ENCODE measurements around the gene CACNB3.

Gene CACNB3

GRCh38 chr12:48788854-48789775, 29.2 kb upstream of the CACNB3 start, which contains the start of gene ADCY6:
ADCY6 (minus strand) TSS chr12:48789089; CDS start chr12:48783434, 5,655 bp downstream.
- peak; percentile 75 for DNase-seq

GRCh38 chr12:48789858-48790326, 28.4 kb upstream of the CACNB3 start:
- no peak for DNase-seq

- no peak for DNase-seq
Observed at GRCh38 chr12:48793696-48794095, 24.6 kb upstream of the CACNB3 start.

- no peak for DNase-seq
Observed at GRCh38 chr12:48794870-48795269, 23.4 kb upstream of the CACNB3 start.

GRCh38 chr12:48795550-48796455, 22.5 kb upstream of the CACNB3 start:
- peak; percentile 91 for DNase-seq

- DNase-seq: peak; percentile 26
Observed at GRCh38 chr12:48796976-48797375, 21.3 kb upstream of the CACNB3 start.

- no peak for DNase-seq
Observed at GRCh38 chr12:48800457-48800856, 17.8 kb upstream of the CACNB3 start.

GRCh38 chr12:48800971-48801370, 17.3 kb upstream of the CACNB3 start:
- no peak for DNase-seq

GRCh38 chr12:48803675-48804074, 14.6 kb upstream of the CACNB3 start:
- DNase-seq: no peak

GRCh38 chr12:48807981-48808380, 10.3 kb upstream of the CACNB3 start:
- no peak for DNase-seq

GRCh38 chr12:48810903-48811431, 7.3 kb upstream of the CACNB3 start:
- DNase-seq: no peak

- no peak for DNase-seq
Observed at GRCh38 chr12:48811437-48812090, 6.7 kb upstream of the CACNB3 start.

- no peak for DNase-seq
Observed at GRCh38 chr12:48812389-48812788, 5.9 kb upstream of the CACNB3 start.

GRCh38 chr12:48813465-48814261, 4.6 kb upstream of the CACNB3 start:
- no peak for DNase-seq

GRCh38 chr12:48814262-48815125, 3.8 kb upstream of the CACNB3 start:
- peak; percentile 83 for DNase-seq

- DNase-seq: peak; percentile 94
Observed at GRCh38 chr12:48815126-48816110, 2.9 kb upstream of the CACNB3 start.

- DNase-seq: no peak
Observed at GRCh38 chr12:48816143-48816854, 2.0 kb upstream of the CACNB3 start.

GRCh38 chr12:48818831-48819590, 715 bp downstream of the CACNB3 start:
- DNase-seq: peak; percentile 58
